Caco-2 (cell line): Measurements from ENCODE around the gene SMYD3. TPM values are rescaled to one million over a fixed set of nuclear protein-coding genes. Genes with fewer than 3 reads are reported as not detected.
"Not testable (repeated sequence)": the region's sequence is repeated elsewhere in the genome, so short reads cannot be mapped to it uniquely, and the experiment has no call there.

Experiments
- BruUV-seq: library from RNA; stranded (reverse); fragments of 400-500 nt; replicated peaks from 2 replicates; lab custom pipeline; 2021; lab: Mats Ljungman, UMichigan
- CTCF ChIA-PET: fragments of 300-600 bp; sonication (Branson Sonifier 250); formaldehyde crosslinking; loops from one replicate; lab custom pipeline; 2022; ENCODE audit warnings: antibody characterized with exemption; lab: Charles Lee
- POLR2A ChIA-PET: fragments of 300-600 bp; sonication (Branson Sonifier 250); formaldehyde crosslinking; loops from one replicate; lab custom pipeline; 2022; ENCODE audit warnings: antibody characterized with exemption; lab: Charles Lee
- DNase-seq, 2 experiments: peaks; one replicate each; pipeline versions ENCODE4 v3.0.0 to v3.0.0-alpha.2; 2020 to 2022
- H3K27me3 ChIP-seq: replicated peaks from 2 replicates; pipeline ENCODE4 v1.6.0; 2011; ENCODE audit warnings: low read length; ENCODE audit not compliant: control insufficient read depth, insufficient read depth
- H3K36me3 ChIP-seq: 2 replicates; pipeline ENCODE4 v1.5.1; 2011; ENCODE audit warnings: low read length; ENCODE audit not compliant: control insufficient read depth, insufficient read depth
- H3K4me1 ChIP-seq: fragments of 250-450 bp; sonication (Bioruptor Pico); 2 replicates; pipeline ENCODE4 v1.5.1; 2020; ENCODE audit warnings: mild to moderate bottlenecking
- H3K4me3 ChIP-seq: 2 replicates; pipeline ENCODE4 v1.5.1; 2011; ENCODE audit warnings: low read depth, mild to moderate bottlenecking, control low read depth, low read length
- H3K9me3 ChIP-seq: fragments of 250-450 bp; sonication (Bioruptor Pico); 2 replicates; pipeline ENCODE4 v1.5.1; 2020; ENCODE audit warnings: mild to moderate bottlenecking, moderate library complexity
- H3K27ac Mint-ChIP-seq: one replicate; pipeline ENCODE4 v1.8.0; 2022; ENCODE audit warnings: mixed read lengths; ENCODE audit not compliant: unreplicated experiment
- H3K27me3 Mint-ChIP-seq: one replicate; pipeline ENCODE4 v1.8.0; 2022; ENCODE audit warnings: mixed read lengths; ENCODE audit not compliant: insufficient read depth, unreplicated experiment
- H3K36me3 Mint-ChIP-seq: one replicate; pipeline ENCODE4 v1.8.0; 2022; ENCODE audit warnings: mild to moderate bottlenecking, mixed read lengths; ENCODE audit not compliant: insufficient read depth, unreplicated experiment
- H3K4me1 Mint-ChIP-seq: one replicate; pipeline ENCODE4 v1.8.0; 2022; ENCODE audit warnings: low read depth, mixed read lengths; ENCODE audit not compliant: unreplicated experiment
- H3K4me3 Mint-ChIP-seq: one replicate; pipeline ENCODE4 v1.8.0; 2022; ENCODE audit warnings: mild to moderate bottlenecking, moderate library complexity, mixed read lengths; ENCODE audit not compliant: unreplicated experiment
- H3K9me3 Mint-ChIP-seq: one replicate; pipeline ENCODE4 v1.8.0; 2022; ENCODE audit warnings: mixed read lengths; ENCODE audit not compliant: unreplicated experiment
- CTCF ChIP-seq, 2 experiments: fragments of 200-600 bp in 1 of 2; IDR thresholded peaks; 1 replicate in 1 of 2; 2 replicates in 1 of 2; pipeline versions ENCODE4 v1.5.1 to v1.8.0; 2011 to 2022; ENCODE audit warnings: antibody characterized with exemption in 1 of 2, control low read depth in 1 of 2, inconsistent platforms in 1 of 2, low read depth in 1 of 2, low read length in 1 of 2, mild to moderate bottlenecking in 1 of 2, moderate library complexity in 1 of 2; ENCODE audit not compliant: insufficient read depth in 1 of 2, severe bottlenecking in 1 of 2, unreplicated experiment in 1 of 2
- intact Hi-C: fragments of 100-400 bp; cut with micrococcal nuclease; formaldehyde crosslinking; loops from one replicate; pipeline ENCODE4 v1.10.0; 2022; ENCODE audit not compliant: unreplicated experiment
- total RNA-seq: library from RNA; stranded (reverse); gene quantifications from 2 replicates; pipeline ENCODE4 v1.2.3, GENCODE V29; 2022

The SMYD3 gene
- total RNA-seq, 1 experiment from 2014 or later: 33.0 TPM

- POLR2A ChIA-PET: no interaction called here
- no peaks in the 10 kb centered on the region for H3K27me3 ChIP-seq
Measured at GRCh38 chr1:245776139-245776538, 730.9 kb downstream of the SMYD3 start.

GRCh38 chr1:245774931-245775330 is 732.1 kb downstream of the SMYD3 start:
- peaks cover 11% of the 10 kb centered on the region; the same call in 1 of the 2 replicates for H3K4me1 ChIP-seq
- POLR2A ChIA-PET, H3K36me3 ChIP-seq, H3K4me3 ChIP-seq, H3K27me3 ChIP-seq, H3K4me3 Mint-ChIP-seq, H3K9me3 ChIP-seq, intact Hi-C loops, H3K27me3 Mint-ChIP-seq, H3K27ac Mint-ChIP-seq, CTCF ChIA-PET, DNase-seq, H3K9me3 Mint-ChIP-seq, BruUV-seq, H3K36me3 Mint-ChIP-seq, H3K4me1 Mint-ChIP-seq: not testable (repeated sequence)

More at GRCh38 chr1:245776139-245776538, 730.9 kb downstream of the SMYD3 start:
- Mint-ChIP-seq H3K27me3 (no peaks in the 10 kb centered on the region), H3K36me3 (peaks cover 6% of the 10 kb centered on the region), H3K4me1 (no peaks in the 10 kb centered on the region), H3K27ac (no peak overlapping the region), H3K4me3 (no peak overlapping the region), H3K9me3 (no peaks in the 10 kb centered on the region)
- no TSS peak for BruUV-seq
- DNase-seq: no peak
- H3K4me1 ChIP-seq: 0 out of 2 replicates have a peak, but pooled peaks cover 5% of the 10 kb centered on the region
- no peaks in the 10 kb centered on the region for H3K36me3 ChIP-seq
- CTCF ChIA-PET: no interaction called here
- TF ChIP-seq CTCF (IDR thresholded peaks at IDR 0.05; ENCODE audit: insufficient read depth in 1 of 2, low read depth in 1 of 2, low read length in 1 of 2, severe bottlenecking in 1 of 2, unreplicated experiment in 1 of 2): no peak
- intact Hi-C loops: no loop called here
- H3K9me3 ChIP-seq: no peaks in the 10 kb centered on the region
- H3K4me3 ChIP-seq: no peak overlapping the region

- Histone ChIP-seq H3K4me3 (no peak overlapping the region), H3K27me3 (no peaks in the 10 kb centered on the region), H3K4me1 (peaks cover 11% of the 10 kb centered on the region; the same call in 1 of the 2 replicates), H3K9me3 (no peaks in the 10 kb centered on the region), H3K36me3 (no peaks in the 10 kb centered on the region)
- no TSS peak for BruUV-seq
- Mint-ChIP-seq H3K4me1 (peaks cover 8% of the 10 kb centered on the region), H3K27me3 (no peaks in the 10 kb centered on the region), H3K9me3 (no peaks in the 10 kb centered on the region), H3K4me3 (no peak overlapping the region), H3K36me3 (peaks cover 6% of the 10 kb centered on the region), H3K27ac (no peak overlapping the region)
- CTCF ChIA-PET: interaction anchor here (0.6 kb wide), 1 partner anchor 10 kb away, joined by 3 read pairs; no protein-coding TSS in a partner anchor
- no peak for TF ChIP-seq CTCF (IDR thresholded peaks at IDR 0.05; ENCODE audit: insufficient read depth in 1 of 2, low read depth in 1 of 2, low read length in 1 of 2, severe bottlenecking in 1 of 2, unreplicated experiment in 1 of 2)
- intact Hi-C loops: no loop called here
- DNase-seq: no peak
- POLR2A ChIA-PET: no interaction called here
Measured at GRCh38 chr1:245774196-245774595, 732.9 kb downstream of the SMYD3 start.
